HuH-7 (cell line): Measurements from ENCODE around the gene CCDC154.
"Not testable (repeated sequence)": the region's sequence is repeated elsewhere in the genome, so short reads cannot be mapped to it uniquely, and the experiment has no call there.

ENCODE experiments used
- DNase-seq: peaks from one replicate; pipeline ENCODE4 v3.0.0; 2011; ENCODE audit warnings: low spot score

CCDC154 gene

DNA sequence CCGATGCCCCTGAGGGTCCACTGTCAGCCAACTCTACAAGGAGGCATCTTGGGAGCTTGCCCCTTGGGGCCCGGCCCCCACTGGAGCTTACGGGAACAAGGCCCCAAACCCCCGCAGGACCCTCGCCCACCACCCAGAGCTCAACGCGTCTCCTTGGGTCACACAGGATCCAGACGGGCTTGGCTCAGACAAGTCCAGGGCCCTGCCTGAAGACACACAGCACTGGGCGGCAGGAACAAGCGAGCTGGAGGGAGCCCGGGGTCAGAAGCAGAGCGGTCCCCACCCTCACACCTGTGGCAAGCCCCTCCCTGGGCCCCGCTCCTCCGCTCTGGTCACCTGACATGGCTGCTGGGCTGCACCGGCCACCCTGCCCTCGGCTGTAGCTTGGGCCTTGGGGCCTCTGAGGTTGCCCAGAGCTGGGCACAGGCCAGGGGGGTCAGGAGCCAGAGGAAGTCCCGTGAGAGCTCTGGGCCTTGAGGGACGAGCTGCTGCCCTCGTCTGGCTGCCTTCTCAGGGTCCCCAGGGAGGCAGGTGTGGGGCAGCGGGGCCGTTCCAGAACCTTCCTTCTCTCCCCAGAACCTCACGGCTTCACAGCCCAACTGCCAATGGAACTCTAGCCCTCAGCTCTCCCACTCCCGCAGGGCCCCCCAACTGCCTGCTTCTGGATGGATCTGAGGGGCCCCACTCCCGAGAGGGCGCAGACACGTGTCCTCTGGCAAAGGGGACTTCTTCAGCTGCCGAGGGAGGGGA, at the start of gene CCDC154:
Gene CCDC154, minus strand, starts transcription at position 577 of the 750 bp plus-strand sequence. Its CDS starts 234 bp downstream, at position 343.
- DNase-seq = no peak

DNA sequence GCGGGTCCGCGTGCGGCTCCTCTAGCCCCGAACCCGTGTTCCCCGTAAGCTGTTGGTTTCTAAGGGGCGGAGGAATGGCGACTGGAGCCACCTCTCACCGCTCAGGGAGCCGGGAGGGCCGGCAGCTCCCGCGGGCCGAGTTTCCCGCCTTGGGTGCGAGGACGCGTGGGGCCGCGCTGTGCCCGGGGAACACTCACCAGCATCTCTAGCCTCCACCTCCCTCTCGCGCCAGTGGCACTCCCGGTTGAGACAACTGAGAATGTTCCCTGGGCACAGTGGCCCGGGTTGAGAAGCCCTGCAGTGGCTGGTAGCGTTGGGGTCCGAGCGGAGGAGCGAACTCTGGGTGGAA, 49.4 kb upstream of the CCDC154 start:
- no peak for DNase-seq

GRCh38 chr16:1492923-1493745, 48.8 kb upstream of the CCDC154 start, which contains the start of gene TELO2:
Gene TELO2 (plus strand): TSS chr16:1493360. CDS start chr16:1494282, 922 bp downstream.
- peak; percentile 83 for DNase-seq

GRCh38 chr16:1492082-1492922, 47.9 kb upstream of the CCDC154 start:
- no peak for DNase-seq

GRCh38 chr16:1491327-1491726, 47.0 kb upstream of the CCDC154 start:
- no peak for DNase-seq

DNA sequence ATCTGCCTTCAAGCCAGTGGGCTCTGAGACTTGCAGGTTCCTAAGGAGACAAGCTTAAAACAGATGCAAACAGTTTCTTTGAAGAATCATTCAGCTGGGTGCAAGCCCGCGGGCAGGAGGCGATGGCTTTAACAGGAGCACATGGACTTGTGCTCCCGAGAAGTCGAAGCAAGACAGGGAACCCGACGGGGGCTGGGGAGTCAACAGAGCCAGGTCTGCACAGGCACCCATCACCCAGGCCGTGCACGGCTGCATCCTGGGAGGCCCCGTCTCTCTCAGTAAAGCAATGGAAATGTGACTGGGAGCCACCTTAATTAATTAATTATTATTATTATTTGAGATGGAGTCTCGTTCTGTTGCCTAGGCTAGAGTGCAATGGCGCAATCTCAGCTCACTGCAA, 44.7 kb upstream of the CCDC154 start:
- DNase-seq = no peak

GRCh38 chr16:1488619-1489018, 44.3 kb upstream of the CCDC154 start, which contains the start of gene PTX4:
Gene PTX4 (minus strand): TSS chr16:1488944. CDS start chr16:1488909, 35 bp downstream.
- no peak for DNase-seq

DNA sequence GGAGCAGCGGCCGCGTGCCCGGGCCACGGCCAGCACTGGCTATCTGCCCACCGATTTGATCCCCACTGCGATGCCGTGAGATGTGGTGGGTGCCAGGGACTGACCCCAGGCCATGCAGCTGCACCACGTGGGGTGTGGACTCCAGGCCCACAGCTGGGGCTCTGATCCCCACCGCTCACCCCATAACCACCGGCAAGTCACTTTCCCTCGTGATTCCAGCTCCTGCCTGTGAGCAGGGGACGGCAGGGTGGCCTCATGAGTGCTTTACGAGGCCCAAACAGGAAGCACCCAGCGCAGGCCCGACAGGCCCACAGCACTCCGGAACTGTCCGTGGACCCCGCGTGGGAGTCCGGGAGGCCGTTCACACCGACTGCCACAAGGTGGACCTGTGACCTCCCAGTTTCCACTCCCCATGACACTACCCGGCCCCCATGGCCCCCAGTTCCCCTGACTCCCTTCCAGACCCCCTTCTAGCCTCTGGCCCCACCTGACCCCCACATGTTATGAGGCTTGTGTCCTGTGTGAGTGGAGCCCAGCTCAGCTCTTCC, 43.8 kb upstream of the CCDC154 start:
- no peak for DNase-seq

- no peak for DNase-seq
These were observed 43.2 kb upstream of the CCDC154 start for GRCh38 chr16:1487395-1488053.

GRCh38 chr16:1486551-1487390, 42.4 kb upstream of the CCDC154 start:
- no peak for DNase-seq

- no peak for DNase-seq
These were observed 41.6 kb upstream of the CCDC154 start for GRCh38 chr16:1485847-1486496.

GRCh38 chr16:1481906-1482835, 37.8 kb upstream of the CCDC154 start:
- DNase-seq = no peak

- DNase-seq = not testable (repeated sequence)
These were observed 34.6 kb upstream of the CCDC154 start for GRCh38 chr16:1478937-1479336.

GRCh38 chr16:1477033-1477432, 32.7 kb upstream of the CCDC154 start:
- DNase-seq = no peak

DNA sequence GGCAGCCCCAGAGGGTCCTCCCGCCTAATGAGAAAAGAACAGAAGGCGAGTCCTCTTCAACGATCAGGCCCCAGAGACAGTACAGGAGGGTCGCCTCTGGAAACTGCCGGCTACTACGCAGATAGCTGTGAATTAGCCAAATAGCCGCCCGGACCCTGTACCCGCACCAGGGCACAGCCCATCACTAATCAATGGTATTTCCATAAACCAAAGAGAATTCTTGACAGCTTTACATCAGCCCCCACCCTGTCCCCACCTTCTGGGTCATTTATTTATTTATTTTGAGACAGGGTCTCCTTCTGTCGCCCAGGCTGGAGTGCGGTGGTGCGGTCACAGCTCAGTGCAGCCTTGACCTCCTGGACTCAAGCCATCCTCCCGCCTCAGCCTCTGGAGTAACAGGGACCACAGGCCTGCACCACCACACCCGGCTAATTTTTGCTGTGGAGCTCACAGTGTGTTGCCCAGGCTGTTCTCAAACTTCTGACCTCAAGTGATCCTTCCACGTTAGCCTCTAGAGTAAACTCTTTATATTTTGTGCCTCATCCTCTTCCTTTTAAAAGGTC, 31.3 kb upstream of the CCDC154 start:
- no peak for DNase-seq

DNA sequence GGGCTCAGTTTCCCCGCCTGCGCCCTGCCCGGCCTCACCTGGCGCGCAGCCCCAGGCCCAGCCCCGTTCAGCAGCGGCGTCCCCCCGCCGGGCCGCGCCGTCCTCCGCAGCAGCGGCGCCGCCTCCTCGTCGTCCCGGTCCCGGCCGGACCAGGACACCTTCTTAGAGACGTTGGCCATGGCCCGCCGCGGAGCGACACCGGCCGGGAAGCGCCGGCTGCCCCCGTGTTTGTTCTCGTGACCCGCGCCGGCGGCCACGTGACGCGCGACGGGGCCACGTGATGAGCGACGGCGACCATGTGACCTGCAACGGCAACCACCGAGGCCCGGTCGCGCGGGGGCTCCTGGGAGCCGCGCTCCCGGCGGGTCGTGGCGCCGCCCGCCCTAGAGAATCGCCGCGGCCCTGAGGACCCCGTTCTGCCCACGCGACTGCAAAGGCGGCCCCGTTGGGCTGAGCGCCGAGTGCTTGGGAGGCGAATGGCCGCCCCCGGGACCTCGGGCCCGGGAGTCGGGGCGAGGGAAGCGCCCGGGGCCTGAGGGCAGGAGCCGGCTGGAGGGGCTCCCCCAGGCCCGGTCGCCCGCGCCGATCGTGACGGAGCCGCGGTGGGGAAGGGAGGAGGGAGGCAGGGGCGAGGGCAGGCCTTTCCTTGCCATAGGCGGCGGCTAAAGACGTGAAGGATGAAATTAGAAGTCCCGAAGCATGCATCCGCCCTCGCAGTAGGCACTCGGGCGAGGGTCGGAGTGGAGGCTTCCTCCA, 30.6 kb upstream of the CCDC154 start, which contains the start of gene CLCN7:
Gene CLCN7, minus strand, starts transcription at position 233 of the 756 bp plus-strand sequence. Its CDS starts 54 bp downstream, at position 179.
- peak; percentile 86 for DNase-seq

- DNase-seq = no peak
These were observed 29.9 kb upstream of the CCDC154 start for GRCh38 chr16:1474082-1474795.
